Mucosa of descending colon (tissue), 3 donors: ENCODE data around the gene HSF5. TPM values are rescaled to one million over a fixed set of nuclear protein-coding genes. Genes with fewer than 3 reads are reported as not detected.
"Not testable (repeated sequence)": the region's sequence is repeated elsewhere in the genome, so short reads cannot be mapped to it uniquely, and the experiment has no call there.

Experiments used
- ATAC-seq: fragments of 200-7000 bp; cut with Tn5 transposase; one replicate; pipeline ENCODE4 v1.9.1; 2020; ENCODE audit warnings: mild to moderate bottlenecking, moderate library complexity
- DNase-seq, 3 donors: peaks; one replicate each; pipeline ENCODE4 v3.0.0-alpha.2; 2020
- H3K36me3 ChIP-seq: fragments of 200-600 bp; one replicate; pipeline ENCODE4 v1.8.0; 2021; ENCODE audit warnings: low read depth, mild to moderate bottlenecking
- H3K4me1 ChIP-seq: fragments of 200-600 bp; one replicate; pipeline ENCODE4 v1.8.0; 2021; ENCODE audit warnings: low read depth, mild to moderate bottlenecking
- H3K4me3 ChIP-seq: fragments of 200-600 bp; one replicate; pipeline ENCODE4 v1.8.0; 2021; ENCODE audit warnings: mild to moderate bottlenecking
- H3K9me3 ChIP-seq: fragments of 200-600 bp; one replicate; pipeline ENCODE4 v1.8.0; 2021; ENCODE audit warnings: mild to moderate bottlenecking
- intact Hi-C, 2 donors: fragments of 100-400 bp; cut with DNase I in 1 of 2; cut with micrococcal nuclease in 1 of 2; formaldehyde crosslinking; loops; one replicate each; pipeline versions ENCODE4 v1.11.0 to v1.11.1; 2022; cut with DNase I, micrococcal nuclease
- total RNA-seq, 3 donors: library from RNA; stranded (reverse); fragmentation: NEBNext Ultra II Directional in 2 of 3; extraction: Animal tissue kit (Norgen Biotek cat#: 25700) in 2 of 3; gene quantifications; one replicate each; pipeline versions ENCODE4 v1.2.1 to v1.2.4, GENCODE V29; 2021 to 2023
- TF ChIP-seq, protein P1 (sequence below): fragments of 200-600 bp; IDR thresholded peaks from one replicate; pipeline ENCODE4 v1.8.0; 2022; ENCODE audit warnings: antibody characterized with exemption, mild to moderate bottlenecking
- donor health status: DM: no; HTN: no; CAD: no; lungs with moderate emphysema.
- donor health status: DM: no; HTN: no; CAD: no.
- donor health status: DM: no; HTN: yes; CAD: no.

Gene HSF5
- total RNA-seq, 3 donors from 2014 or later = 0.07 to 0.09 TPM; not detected in 1

GRCh38 chr17:58508341-58509067, 20.3 kb upstream of the HSF5 start:
- TF ChIP-seq, protein P1, sequence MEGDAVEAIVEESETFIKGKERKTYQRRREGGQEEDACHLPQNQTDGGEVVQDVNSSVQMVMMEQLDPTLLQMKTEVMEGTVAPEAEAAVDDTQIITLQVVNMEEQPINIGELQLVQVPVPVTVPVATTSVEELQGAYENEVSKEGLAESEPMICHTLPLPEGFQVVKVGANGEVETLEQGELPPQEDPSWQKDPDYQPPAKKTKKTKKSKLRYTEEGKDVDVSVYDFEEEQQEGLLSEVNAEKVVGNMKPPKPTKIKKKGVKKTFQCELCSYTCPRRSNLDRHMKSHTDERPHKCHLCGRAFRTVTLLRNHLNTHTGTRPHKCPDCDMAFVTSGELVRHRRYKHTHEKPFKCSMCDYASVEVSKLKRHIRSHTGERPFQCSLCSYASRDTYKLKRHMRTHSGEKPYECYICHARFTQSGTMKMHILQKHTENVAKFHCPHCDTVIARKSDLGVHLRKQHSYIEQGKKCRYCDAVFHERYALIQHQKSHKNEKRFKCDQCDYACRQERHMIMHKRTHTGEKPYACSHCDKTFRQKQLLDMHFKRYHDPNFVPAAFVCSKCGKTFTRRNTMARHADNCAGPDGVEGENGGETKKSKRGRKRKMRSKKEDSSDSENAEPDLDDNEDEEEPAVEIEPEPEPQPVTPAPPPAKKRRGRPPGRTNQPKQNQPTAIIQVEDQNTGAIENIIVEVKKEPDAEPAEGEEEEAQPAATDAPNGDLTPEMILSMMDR = no peak
- no peak overlapping the region for H3K4me3 ChIP-seq
- H3K36me3 ChIP-seq = peaks cover 15% of the 10 kb centered on the region
- peaks cover 2% of the 10 kb centered on the region for H3K4me1 ChIP-seq
- no peak for DNase-seq
- ATAC-seq = no peak
- intact Hi-C loops = no loop called here
- H3K9me3 ChIP-seq = no peaks in the 10 kb centered on the region

DNA sequence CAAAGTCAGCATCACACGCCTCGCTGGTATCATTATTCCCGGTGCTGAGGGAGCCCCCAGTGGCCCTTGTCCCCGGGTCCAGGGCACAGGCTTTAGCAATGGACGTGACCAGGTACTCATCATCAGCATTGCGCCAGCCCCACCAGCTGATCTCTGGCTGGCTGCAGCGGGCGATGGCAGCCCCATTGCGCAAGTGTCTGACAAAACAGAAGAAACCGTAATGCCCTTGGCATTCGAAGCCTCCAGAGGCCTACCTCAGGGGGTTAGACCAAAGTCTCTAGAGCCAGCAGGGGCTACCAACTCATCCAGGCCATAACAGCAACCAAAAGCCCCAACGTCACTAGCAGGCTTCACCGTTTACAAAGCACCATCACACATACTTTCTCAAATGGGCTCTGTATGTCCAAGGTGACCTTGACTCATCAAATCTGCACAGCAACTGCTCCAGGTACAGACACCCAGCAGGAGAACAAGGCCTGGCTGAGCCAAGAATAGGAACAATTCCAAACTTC, 19.0 kb upstream of the HSF5 start:
- no peaks in the 10 kb centered on the region for H3K4me1 ChIP-seq
- DNase-seq = no peak
- H3K36me3 ChIP-seq = peaks cover 17% of the 10 kb centered on the region
- no peak for ATAC-seq
- H3K4me3 ChIP-seq = no peak overlapping the region
- intact Hi-C loops = no loop called here
- H3K9me3 ChIP-seq = no peaks in the 10 kb centered on the region
- TF ChIP-seq, protein P1 = no peak

DNA sequence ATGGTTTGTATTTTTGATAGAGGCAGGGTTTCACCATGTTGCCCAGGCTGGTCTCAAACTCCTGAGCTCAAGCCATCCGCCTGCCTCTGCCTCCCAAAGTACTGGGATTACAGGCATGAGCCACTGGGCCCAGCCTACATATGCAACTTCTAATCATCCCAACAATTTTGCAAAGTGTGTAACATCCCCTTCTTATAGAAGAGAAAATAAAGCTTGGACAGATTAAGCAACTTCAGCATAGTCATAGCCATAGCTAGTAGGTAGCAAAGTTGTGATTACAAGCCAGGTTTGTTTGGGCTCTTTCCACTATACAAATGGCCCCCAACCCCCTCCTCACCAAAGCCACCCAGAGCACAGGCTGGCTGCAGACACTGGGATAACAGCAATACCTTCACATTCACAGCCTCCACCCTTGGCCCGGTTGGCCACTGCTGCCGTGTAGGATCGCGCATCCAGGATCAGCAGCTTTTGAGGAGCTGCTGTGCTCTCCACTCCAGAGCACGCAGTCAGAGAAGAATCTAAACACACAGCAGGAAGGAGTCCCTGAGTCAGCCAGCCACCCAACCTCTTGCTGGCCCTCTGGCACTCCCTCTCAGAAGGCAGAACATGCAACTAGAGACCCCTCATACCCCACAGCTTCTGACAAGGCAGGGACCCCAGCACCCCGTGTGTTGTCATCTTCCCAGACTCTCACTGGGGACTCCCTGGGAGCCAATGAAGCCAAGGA, 18.3 kb upstream of the HSF5 start:
- H3K9me3 ChIP-seq = no peaks in the 10 kb centered on the region
- no peaks in the 10 kb centered on the region for H3K4me1 ChIP-seq
- intact Hi-C loops = no loop called here
- no peak overlapping the region for H3K4me3 ChIP-seq
- TF ChIP-seq, protein P1 = no peak
- ATAC-seq (no peak), DNase-seq (no peak)
- H3K36me3 ChIP-seq = peaks cover 20% of the 10 kb centered on the region

GRCh38 chr17:58504826-58505351, 16.7 kb upstream of the HSF5 start:
- no peaks in the 10 kb centered on the region for H3K9me3 ChIP-seq
- ATAC-seq (peak; percentile 69), DNase-seq (no peak)
- intact Hi-C loops = no loop called here
- peaks cover 20% of the 10 kb centered on the region for H3K36me3 ChIP-seq
- no peak overlapping the region for H3K4me3 ChIP-seq
- no peaks in the 10 kb centered on the region for H3K4me1 ChIP-seq
- TF ChIP-seq, protein P1 = no peak

DNA sequence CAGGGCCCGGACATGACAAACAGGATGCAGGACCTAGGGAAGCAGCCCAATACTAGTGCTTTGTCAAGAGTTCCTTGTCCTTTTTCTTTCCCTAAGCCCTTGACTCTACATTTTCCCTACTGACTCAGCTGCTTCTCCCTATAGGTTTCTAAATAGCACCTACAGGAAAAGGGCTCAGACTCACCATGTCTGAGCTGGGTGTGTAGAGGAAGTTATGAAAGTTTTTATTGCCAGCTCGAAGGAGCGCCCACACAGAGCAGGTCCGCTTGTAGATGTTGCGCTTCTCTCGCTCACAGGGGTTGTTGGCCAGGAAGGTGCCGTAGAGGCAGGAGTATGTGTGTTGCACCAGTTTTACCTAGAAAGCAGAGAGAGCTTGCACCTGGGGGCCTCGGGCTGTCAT, 15.7 kb upstream of the HSF5 start:
- Histone ChIP-seq H3K9me3 (no peaks in the 10 kb centered on the region), H3K4me3 (no peak overlapping the region), H3K36me3 (peaks cover 20% of the 10 kb centered on the region), H3K4me1 (no peaks in the 10 kb centered on the region)
- intact Hi-C loops = no loop called here
- peak; percentile 78 for ATAC-seq
- DNase-seq = no peak
- TF ChIP-seq, protein P1 = no peak

- ATAC-seq, H3K4me3 ChIP-seq, DNase-seq, H3K9me3 ChIP-seq, H3K4me1 ChIP-seq, intact Hi-C loops: not testable (repeated sequence)
- peaks cover 20% of the 10 kb centered on the region for H3K36me3 ChIP-seq
These were observed 14.9 kb upstream of the HSF5 start for GRCh38 chr17:58503134-58503533.
